22Rv1 (cell line): ENCODE data around the gene MERTK.
"Not testable (repeated sequence)": the region's sequence is repeated elsewhere in the genome, so short reads cannot be mapped to it uniquely, and the experiment has no call there.

Experiments
- ZFX ChIP-seq: fragments of 450-650 bp; IDR thresholded peaks from 2 replicates; pipeline ENCODE4 v1.6.1; 2017; ENCODE audit warnings: antibody characterized with exemption, borderline replicate concordance
- TF ChIP-seq, protein P1 (sequence below): fragments of 450-650 bp; IDR thresholded peaks from 2 replicates; pipeline ENCODE4 v1.5.1; 2017; ENCODE audit warnings: mild to moderate bottlenecking

GRCh38 chr2:111852544-111852943 lies 45.9 kb upstream of the MERTK start:
- TF ChIP-seq, protein P1, sequence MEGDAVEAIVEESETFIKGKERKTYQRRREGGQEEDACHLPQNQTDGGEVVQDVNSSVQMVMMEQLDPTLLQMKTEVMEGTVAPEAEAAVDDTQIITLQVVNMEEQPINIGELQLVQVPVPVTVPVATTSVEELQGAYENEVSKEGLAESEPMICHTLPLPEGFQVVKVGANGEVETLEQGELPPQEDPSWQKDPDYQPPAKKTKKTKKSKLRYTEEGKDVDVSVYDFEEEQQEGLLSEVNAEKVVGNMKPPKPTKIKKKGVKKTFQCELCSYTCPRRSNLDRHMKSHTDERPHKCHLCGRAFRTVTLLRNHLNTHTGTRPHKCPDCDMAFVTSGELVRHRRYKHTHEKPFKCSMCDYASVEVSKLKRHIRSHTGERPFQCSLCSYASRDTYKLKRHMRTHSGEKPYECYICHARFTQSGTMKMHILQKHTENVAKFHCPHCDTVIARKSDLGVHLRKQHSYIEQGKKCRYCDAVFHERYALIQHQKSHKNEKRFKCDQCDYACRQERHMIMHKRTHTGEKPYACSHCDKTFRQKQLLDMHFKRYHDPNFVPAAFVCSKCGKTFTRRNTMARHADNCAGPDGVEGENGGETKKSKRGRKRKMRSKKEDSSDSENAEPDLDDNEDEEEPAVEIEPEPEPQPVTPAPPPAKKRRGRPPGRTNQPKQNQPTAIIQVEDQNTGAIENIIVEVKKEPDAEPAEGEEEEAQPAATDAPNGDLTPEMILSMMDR = not testable (repeated sequence)
- not testable (repeated sequence) for TF ChIP-seq ZFX
